ENCODE results near the gene LAMA2.

LAMA2 gene

DNA sequence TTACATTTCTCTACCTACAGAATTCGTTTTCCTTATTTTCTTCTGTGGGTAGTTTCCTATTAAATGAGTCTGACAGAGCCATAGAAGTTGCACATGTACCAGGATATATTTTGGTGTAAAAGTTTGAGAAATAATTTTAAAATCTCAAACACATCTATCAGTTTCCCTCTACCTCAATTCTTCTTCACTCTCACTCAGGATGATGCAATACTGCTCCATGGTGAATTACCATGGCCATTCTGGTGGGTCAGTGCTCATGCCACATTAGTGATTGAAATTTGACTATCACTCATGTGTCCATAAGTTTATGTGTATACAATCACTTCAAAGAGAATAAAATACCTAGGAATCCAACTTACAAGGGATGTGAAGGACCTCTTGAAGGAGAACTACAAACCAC lies 675.3 kb downstream of the LAMA2 start:
- TF ChIP-seq GATA3 (IDR thresholded peaks at IDR 0.05; ENCODE audit: low read depth, low read length) = no peak
- TF ChIP-seq GATA2 (IDR thresholded peaks at IDR 0.05; ENCODE audit: low read depth, low read length) = no peak

DNA sequence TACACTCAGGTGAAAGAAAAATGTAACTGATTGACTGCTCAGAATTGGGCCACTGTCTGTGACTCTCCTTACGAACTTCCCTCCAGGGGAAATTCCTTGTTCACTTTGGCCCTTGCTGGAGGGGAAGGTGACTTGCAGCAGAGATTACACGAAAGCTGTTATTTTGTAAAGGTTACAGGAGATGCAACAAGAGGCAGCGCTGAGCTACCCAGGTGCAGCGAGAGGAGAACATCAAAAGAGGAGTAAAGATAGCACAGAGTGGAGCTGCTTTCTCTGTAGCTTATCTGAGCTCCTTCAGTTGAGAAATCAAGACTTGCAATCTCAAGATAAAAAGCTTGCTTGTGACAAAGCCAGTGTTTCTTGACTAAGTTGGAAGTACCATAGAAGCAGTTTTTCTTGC lies 682.4 kb downstream of the LAMA2 start:
- TF ChIP-seq GATA3 (IDR thresholded peaks at IDR 0.05; ENCODE audit: low read depth, low read length) = no peak
- TF ChIP-seq GATA2 (IDR thresholded peaks at IDR 0.05; ENCODE audit: low read depth, low read length) = no peak

GRCh38 chr6:129565811-129566210 lies 682.9 kb downstream of the LAMA2 start:
- TF ChIP-seq GATA2 (IDR thresholded peaks at IDR 0.05; ENCODE audit: low read depth, low read length) (no peak), GATA3 (IDR thresholded peaks at IDR 0.05; ENCODE audit: low read depth, low read length) (no peak)

All from SH-SY5Y (cell line).